Osteoblast (primary cell): ENCODE data around the gene CENPT. TPM values are rescaled to one million over a fixed set of nuclear protein-coding genes. Genes with fewer than 3 reads are reported as not detected.

ENCODE experiments used
- DNase-seq: peaks from one replicate; pipeline ENCODE4 v3.0.0; 2011; ENCODE audit warnings: low spot score, mixed read lengths; ENCODE audit not compliant: insufficient read length; ENCODE audit errors: missing footprints
- H2AFZ ChIP-seq: 2 replicates; pipeline ENCODE4 v1.6.0; 2011; ENCODE audit warnings: mild to moderate bottlenecking, low read length
- H3K27ac ChIP-seq: 2 replicates; pipeline ENCODE4 v1.5.1; 2011; ENCODE audit warnings: mild to moderate bottlenecking, low read depth, low read length, moderate library complexity
- H3K27me3 ChIP-seq: 2 replicates; pipeline ENCODE4 v1.6.0; 2012; ENCODE audit warnings: mild to moderate bottlenecking, control low read depth, inconsistent platforms, low read length, moderate library complexity; ENCODE audit not compliant: insufficient read depth
- H3K36me3 ChIP-seq: 2 replicates; pipeline ENCODE4 v1.5.1; 2011; ENCODE audit warnings: mild to moderate bottlenecking, low read length, control low read depth, moderate library complexity; ENCODE audit not compliant: insufficient read depth
- H3K4me1 ChIP-seq: 2 replicates; pipeline ENCODE4 v1.5.1; 2011; ENCODE audit warnings: mild to moderate bottlenecking, low read length, control low read depth, moderate library complexity; ENCODE audit not compliant: insufficient read depth
- H3K4me2 ChIP-seq: 2 replicates; pipeline ENCODE4 v1.6.0; 2011; ENCODE audit warnings: mild to moderate bottlenecking, low read length; ENCODE audit not compliant: insufficient read depth
- H3K4me3 ChIP-seq: fragments of 200-600 bp; sonication (generic); 3 replicates; pipeline ENCODE4 v1.5.1; 2012; ENCODE audit warnings: mild to moderate bottlenecking, low read length, inconsistent platforms; ENCODE audit not compliant: insufficient read depth
- H3K79me2 ChIP-seq: 2 replicates; pipeline ENCODE4 v1.6.0; 2012; ENCODE audit warnings: mild to moderate bottlenecking, low read length, control low read depth, inconsistent platforms; ENCODE audit not compliant: insufficient read depth
- H3K9me3 ChIP-seq: 2 replicates; pipeline ENCODE4 v1.5.1; 2011; ENCODE audit warnings: low read depth, low read length, control low read depth
- H4K20me1 ChIP-seq: 2 replicates; pipeline ENCODE4 v1.6.0; 2012; ENCODE audit warnings: mild to moderate bottlenecking, low read length, control low read depth; ENCODE audit not compliant: insufficient read depth
- total RNA-seq: library from RNA; depleted of rRNA; stranded (reverse); fragments of >200 nt; gene quantifications from 2 replicates; pipeline ENCODE4 v1.2.3, GENCODE V29; 2012
- TF ChIP-seq, protein P1 (sequence below): IDR thresholded peaks from 2 replicates; pipeline ENCODE4 v1.5.1; 2011; ENCODE audit warnings: mild to moderate bottlenecking, low read depth, low read length, moderate library complexity; ENCODE audit errors: extremely low read depth

CENPT gene
- total RNA-seq, 1 donor: 24.2 TPM

DNA sequence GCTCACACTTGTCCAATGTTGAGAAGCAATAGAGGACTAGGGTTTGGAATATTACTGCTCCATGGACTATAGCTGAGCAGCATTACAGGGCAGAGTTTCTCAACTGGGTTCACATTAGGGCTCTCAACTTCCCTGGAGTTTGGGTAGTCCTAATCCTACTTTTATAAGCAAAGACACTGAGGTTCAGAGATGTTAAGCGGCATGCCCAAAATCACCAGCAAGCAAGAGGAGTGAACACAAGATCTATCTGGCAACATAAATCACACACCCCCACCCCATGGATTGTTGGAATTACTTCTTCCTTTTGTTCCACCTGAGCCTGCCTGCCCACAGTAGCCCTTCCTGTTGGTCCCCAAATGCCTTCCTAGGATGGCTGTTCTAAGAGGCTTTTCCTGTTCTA lies 35.6 kb downstream of the CENPT start:
- TF ChIP-seq, protein P1, sequence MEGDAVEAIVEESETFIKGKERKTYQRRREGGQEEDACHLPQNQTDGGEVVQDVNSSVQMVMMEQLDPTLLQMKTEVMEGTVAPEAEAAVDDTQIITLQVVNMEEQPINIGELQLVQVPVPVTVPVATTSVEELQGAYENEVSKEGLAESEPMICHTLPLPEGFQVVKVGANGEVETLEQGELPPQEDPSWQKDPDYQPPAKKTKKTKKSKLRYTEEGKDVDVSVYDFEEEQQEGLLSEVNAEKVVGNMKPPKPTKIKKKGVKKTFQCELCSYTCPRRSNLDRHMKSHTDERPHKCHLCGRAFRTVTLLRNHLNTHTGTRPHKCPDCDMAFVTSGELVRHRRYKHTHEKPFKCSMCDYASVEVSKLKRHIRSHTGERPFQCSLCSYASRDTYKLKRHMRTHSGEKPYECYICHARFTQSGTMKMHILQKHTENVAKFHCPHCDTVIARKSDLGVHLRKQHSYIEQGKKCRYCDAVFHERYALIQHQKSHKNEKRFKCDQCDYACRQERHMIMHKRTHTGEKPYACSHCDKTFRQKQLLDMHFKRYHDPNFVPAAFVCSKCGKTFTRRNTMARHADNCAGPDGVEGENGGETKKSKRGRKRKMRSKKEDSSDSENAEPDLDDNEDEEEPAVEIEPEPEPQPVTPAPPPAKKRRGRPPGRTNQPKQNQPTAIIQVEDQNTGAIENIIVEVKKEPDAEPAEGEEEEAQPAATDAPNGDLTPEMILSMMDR: no peak
- no peak overlapping the region for H3K27ac ChIP-seq
- H2AFZ ChIP-seq: no peak overlapping the region

DNA sequence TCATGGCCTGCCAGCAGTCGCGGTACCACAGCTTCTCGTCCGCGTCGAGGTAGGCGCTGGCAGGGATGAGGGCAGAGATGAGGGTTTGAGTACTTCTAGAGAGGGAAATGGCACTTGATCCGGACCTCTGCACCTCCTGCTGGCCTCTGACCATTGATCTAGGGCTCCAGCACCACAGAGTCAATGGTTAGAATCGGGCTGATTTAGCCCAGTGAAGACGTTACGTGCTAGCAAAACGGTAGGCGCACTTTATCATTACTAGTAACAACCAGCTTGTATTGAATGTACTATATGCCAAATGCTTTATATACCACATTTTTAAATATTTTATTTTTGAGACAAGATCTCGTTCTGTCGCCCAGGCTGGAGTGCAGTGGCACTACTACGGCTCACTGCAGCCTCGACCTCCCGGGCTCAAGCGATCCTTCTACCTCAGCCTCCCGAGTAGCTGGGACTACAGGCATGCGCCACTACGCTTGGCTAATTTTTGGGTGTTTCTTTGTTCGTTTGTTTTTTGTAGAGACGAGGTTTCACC lies 40.3 kb downstream of the CENPT start:
- TF ChIP-seq, protein P1: no peak
- Histone ChIP-seq H3K4me3 (peak overlapping the region; percentile 99), H3K36me3 (peaks cover 6% of the 10 kb centered on the region), H2AFZ (peak overlapping the region; percentile 91), H4K20me1 (peaks cover 6% of the 10 kb centered on the region), H3K4me2 (peak overlapping the region; percentile 84), H3K4me1 (peaks cover 11% of the 10 kb centered on the region), H3K9me3 (no peaks in the 10 kb centered on the region), H3K27me3 (no peaks in the 10 kb centered on the region), H3K79me2 (peaks cover 35% of the 10 kb centered on the region), H3K27ac (peak overlapping the region; percentile 53)
- no peak for DNase-seq

More for the DNA sequence above, 35.6 kb downstream of the CENPT start:
- no peaks in the 10 kb centered on the region for H4K20me1 ChIP-seq
- H3K27me3 ChIP-seq: no peaks in the 10 kb centered on the region
- H3K79me2 ChIP-seq: no peaks in the 10 kb centered on the region
- peaks cover 4% of the 10 kb centered on the region for H3K4me1 ChIP-seq
- no peak overlapping the region for H3K4me3 ChIP-seq
- H3K4me2 ChIP-seq: no peak overlapping the region
- no peak for DNase-seq
- H3K9me3 ChIP-seq: no peaks in the 10 kb centered on the region
- H3K36me3 ChIP-seq: no peaks in the 10 kb centered on the region

- H3K4me1 ChIP-seq: peaks cover 11% of the 10 kb centered on the region
- peaks cover 41% of the 10 kb centered on the region for H3K79me2 ChIP-seq
- peak within 1 kb of the TSS; percentile 99 for H3K4me3 ChIP-seq
- no peaks in the 10 kb centered on the region for H3K9me3 ChIP-seq
- H2AFZ ChIP-seq: peak within 1 kb of the TSS; percentile 94
- TF ChIP-seq, protein P1: no peak
- H3K27ac ChIP-seq: peak within 1 kb of the TSS; percentile 82
- H3K36me3 ChIP-seq: peaks cover 6% of the 10 kb centered on the region
- H3K4me2 ChIP-seq: peak within 1 kb of the TSS; percentile 92
- DNase-seq: peak; percentile 98
- H4K20me1 ChIP-seq: peaks cover 7% of the 10 kb centered on the region
- no peaks in the 10 kb centered on the region for H3K27me3 ChIP-seq
Measured at GRCh38 chr16:67806428-67807147, 40.9 kb downstream of the CENPT start, which contains the start of the genes RANBP10 and TSNAXIP1. TSS of gene RANBP10 (minus strand) at chr16:67806560. CDS start at chr16:67806536, 24 bp downstream. TSS of gene TSNAXIP1 (plus strand) at chr16:67806889. CDS start at chr16:67807150, 261 bp downstream.

DNA sequence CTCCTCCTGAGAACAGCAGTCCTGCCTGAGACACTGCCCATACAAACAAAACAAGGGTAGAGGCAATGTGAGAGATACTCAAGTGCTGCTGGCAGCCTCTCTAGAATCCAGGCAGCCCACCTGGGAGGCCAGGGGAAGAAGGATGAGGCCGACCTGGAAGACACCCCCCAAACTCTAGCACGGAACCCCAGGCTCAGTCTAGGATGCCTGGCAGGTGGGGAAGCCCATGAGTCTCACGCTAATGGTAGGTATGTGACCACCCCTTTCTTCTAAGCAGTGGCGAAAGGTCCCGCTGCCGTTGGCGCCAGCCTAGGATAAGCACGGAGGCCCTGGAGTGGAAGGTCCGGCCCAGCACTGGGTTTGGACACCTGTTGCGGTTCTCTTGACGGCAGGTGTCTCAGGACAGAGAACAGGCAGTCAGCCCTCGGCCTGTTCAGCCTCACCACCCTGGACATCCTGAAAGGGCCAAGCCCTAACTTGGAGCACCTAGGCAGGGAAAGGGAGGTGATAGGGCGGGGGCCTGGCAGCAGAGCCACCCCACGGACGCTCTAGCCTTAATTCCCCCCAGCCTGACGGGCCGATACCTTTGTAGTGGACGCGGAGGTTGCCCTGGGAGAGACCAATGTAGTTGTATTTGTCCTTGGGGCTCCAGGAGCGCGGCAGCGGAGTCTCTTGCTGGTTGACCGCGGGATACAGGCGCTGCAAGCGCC lies 41.6 kb downstream of the CENPT start:
- TF ChIP-seq, protein P1: no peak
- H3K4me3 ChIP-seq: peak overlapping the region; percentile 99
- H2AFZ ChIP-seq: peak overlapping the region; percentile 94
- peaks cover 47% of the 10 kb centered on the region for H3K79me2 ChIP-seq
- peaks cover 11% of the 10 kb centered on the region for H3K4me1 ChIP-seq
- peaks cover 6% of the 10 kb centered on the region for H3K36me3 ChIP-seq
- no peaks in the 10 kb centered on the region for H3K27me3 ChIP-seq
- H4K20me1 ChIP-seq: peaks cover 11% of the 10 kb centered on the region
- peak overlapping the region; percentile 92 for H3K4me2 ChIP-seq
- DNase-seq: no peak
- no peaks in the 10 kb centered on the region for H3K9me3 ChIP-seq
- peak overlapping the region; percentile 82 for H3K27ac ChIP-seq
